ENCODE results near the gene TP53TG5.
A peak's percentile ranks its signal among the peaks of the same experiment; 100 is the strongest.

The TP53TG5 gene

DNA sequence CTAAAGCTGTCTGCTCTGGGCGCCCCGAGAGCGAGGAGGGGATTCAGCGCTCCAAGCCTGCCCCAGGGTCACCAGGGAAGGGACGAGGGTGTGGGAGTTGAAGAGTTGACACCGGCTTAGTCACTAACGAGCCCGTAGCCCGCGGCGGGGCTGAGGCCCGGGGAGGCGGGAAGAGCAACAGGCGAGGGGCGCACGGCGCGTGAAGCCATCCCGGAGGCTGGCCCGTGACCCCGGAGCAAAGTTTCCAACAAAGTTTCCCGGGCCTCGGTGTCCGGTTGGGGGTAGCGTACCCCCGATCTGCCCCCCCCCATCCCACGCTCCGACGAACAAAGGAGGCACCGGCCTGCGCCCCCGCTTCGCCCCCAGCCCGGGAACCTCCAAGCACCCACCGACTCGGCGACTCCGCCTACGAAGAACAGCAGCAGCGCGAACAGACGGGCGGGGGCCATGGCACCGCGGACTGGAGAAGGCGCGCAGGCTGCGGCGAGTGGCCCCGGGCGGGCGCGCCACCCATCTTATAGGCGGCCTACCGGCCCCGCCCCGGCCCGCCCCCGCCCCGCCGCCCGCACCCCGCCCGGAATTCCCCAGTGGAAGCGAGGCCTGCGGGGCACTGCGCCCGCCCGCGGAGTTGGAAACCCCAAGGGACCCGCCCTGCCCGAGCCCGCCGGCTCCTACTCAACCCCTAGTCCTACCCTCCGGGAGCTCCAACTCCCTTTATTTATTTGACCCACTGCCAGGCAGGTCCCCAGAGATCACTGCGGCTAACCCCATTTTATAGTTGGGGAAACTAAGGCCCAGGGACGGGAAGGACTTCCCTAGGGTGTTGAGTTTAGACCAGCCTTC is 30.0 kb downstream of the TP53TG5 start, which contains the start of gene SDC4:
TSS of gene SDC4 (minus strand) at position 489 of the 843 bp plus-strand sequence. CDS start at position 449, 40 bp downstream.
- H3K4me3 ChIP-seq (ENCODE audit: low read depth, low read length), result peak within 1 kb of the TSS; percentile 80

DNA sequence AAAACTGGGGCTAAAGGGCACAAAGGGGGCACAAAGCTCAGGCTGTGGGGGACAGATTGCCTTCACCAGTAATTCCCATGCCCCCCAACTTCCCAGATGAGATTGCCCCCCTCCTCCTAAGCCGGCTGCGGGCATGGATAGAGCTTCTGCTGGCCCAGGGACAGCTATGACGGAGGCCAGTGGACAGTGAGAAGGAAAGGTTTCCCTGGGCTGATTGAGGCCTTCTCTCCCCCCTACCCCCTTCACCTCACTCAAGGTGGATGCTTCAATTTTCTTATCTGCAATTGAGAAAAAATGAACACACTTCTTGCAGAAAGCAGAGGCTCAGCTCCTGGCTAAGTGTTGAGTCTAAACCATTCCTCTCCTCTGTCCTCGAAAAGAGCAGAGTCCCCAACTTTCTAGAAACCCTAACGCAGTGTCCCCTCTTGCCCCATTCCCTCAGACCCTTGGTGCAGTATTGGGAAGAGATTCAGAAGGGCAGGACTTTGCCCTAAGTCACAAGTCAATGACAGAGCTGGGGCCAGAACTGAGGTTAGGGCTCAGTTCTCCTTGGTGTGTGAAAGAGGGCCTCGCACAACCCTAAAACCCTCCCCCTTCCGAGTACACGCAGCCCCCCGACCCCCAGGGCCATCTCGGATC is 30.7 kb downstream of the TP53TG5 start:
- H3K4me3 ChIP-seq (ENCODE audit: low read depth, low read length), result peak overlapping the region; percentile 80

DNA sequence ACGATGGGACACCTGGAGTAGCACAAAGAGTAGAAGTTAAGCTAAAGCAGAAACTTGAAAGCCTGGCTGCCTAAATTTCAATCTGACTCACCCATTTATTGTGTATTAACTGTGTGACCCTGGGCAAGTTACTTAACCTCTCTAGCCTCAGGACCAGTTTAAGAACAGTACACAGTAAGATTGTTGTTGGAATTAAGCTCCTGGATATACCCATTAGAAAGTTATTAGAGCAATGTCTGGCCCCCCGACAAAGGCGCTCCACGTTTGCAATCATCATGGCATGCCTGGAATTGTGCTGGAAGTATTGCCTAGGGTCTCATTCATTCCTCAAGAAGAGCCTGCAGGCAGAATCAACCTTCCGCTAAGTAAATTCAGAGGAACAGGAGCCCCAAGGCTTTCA is 31.3 kb downstream of the TP53TG5 start:
- H3K4me3 ChIP-seq (ENCODE audit: low read depth, low read length), result peak overlapping the region; percentile 80

DNA sequence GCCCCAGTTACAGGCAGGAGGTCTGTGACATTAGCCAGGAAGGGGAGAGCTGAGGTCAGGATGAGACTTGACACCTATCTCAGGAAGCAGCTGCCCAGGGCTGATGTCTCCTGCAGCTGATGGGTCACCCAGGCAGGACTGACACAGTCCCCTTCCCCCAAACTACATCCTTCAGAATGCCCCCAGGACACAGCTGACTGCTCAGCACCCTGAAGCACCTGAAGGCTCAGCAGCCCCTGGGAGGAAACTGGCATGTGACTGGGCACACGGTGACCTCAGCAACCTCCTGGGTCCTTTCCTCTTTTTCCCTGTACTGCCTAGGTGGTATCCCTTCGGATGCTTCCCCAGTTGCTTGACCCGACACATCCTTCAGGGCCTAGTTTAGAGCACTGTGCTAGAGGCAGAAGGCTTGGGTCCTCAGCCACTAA is 31.8 kb downstream of the TP53TG5 start:
- no peak overlapping the region for H3K4me3 ChIP-seq (ENCODE audit: low read depth, low read length)

DNA sequence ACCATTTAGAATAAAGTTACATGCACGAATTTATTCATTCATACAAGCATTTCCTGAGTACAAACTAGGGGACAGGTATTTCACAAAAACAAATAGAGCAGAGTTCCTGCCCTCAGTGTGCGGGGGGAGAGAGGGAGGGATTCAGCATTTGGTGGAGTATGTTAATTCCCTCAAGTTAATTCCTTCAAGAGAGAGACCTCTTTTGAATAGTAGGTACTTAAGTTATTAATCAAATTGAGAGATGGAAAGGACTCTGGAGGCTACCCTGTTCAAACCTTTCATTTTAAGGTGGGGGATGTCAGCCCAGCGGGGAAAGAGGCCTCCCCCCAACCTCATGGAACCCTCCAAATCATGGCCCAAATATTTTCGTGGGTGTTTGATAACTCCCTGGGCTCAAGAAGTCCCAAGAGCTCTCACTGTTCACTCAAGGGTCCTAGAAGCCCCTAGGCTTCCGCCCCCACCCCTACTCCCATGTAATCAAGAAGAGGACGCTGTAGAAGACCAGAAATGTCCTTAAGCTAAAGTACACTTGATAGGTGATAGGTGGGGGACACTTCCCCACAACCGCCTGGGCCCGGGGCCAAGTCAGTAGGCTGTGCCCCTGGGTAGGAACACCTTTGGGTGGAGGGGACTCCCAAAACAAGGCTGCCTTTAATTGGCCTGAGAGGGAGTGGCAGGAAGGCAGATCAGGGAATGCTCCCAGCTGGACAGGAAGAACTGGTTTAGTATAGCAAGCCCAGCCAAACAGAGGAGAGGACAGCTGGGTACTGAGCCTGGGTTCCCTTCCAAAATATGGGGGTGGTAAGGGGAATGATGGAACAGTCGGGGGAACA is 32.8 kb downstream of the TP53TG5 start:
- no peak overlapping the region for H3K4me3 ChIP-seq (ENCODE audit: low read depth, low read length)

DNA sequence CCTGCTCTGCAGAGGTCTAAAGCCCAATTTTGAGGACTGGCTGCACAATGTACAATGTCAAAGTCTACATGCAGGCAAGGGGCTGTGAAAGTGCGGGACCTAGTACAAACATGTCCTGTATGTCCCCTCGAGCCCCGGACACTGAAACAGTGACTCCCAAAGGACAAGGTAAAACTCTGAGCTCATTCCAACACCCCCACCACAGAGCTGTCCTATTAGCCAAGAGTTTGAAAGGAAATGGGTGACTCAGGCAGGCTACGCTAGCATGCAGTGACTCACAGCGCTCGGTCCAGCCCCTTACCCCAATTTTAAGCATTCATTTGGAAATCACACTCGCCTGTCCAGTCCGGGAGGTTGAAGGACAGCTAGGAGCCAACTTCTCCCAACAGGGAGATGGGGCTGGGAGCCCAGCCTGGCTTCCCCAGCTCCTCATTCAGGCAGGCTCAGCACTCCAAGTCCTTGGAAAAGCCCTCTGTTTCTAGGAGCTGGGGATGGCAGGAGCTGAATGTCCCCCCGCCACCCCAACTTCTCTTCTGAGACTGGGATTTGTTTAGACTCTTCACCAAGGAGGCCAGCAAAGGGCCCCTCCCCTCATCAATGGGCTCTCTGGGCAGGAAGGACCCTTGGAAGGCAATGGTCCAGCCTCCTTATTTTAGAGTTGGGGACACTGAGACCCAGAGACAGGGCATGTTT is 33.8 kb downstream of the TP53TG5 start:
- H3K4me3 ChIP-seq (ENCODE audit: low read depth, low read length), result no peak overlapping the region

DNA sequence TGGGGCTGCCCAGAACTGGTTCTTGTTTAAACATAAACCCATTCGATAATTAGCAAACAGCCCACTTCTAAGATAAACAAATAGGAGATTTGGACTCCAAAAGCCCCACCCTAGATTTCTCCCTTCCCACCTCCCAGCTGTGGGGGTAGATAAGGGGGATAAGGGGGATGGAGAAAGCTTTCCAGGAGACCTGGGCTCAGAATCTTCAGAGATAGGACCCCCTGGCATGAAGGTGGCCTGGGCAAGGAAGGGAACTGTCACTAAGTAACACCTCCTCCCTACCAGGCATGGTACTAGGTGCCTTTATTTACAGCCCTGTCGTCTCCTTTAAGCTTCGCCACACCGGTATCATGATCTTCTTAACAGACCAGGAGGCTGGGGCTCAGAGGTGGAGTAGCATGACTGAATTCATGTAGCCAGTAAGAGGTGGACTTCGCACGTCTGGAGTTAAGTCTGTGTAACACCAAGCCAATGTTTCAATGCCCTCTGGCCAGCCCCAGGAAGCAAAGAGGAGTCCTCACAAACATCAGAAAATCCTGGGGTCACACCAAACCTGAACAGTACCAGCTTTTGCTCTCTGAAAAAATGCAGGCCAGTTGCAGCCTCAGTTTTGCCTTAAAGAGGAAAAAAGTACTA is 34.5 kb downstream of the TP53TG5 start:
- no peak overlapping the region for H3K4me3 ChIP-seq (ENCODE audit: low read depth, low read length)

DNA sequence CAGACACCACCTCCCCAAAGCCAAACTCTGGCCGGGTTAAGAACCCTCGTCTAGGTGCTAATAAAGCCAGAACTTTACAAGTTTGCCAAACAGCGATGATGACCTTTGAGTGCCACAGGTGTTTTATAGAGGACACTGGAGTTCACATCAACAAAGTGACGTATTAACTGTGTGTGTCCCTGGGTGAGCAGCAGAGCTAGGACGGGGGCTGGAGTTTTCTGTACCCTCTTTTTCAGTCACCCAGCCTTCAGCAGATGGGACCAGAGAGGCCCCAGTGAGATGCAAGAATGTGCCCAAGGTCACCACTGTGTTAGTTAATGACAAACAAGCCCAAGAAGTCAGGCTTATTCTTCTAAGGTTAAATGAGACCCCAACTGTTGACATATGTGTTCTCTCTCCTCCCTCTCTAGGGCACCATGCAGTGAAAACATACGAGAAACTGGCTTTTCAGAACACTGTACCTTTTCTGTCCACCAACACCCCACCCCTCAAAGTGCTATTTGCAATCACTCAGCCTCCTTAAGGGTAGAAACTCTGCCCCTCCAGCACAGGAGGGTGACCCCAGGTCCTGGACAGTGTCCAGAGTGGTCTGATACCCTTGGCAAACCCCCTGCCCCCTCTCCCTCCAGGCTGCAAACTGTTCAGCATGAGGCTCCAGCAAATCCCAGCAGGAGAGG is 35.1 kb downstream of the TP53TG5 start:
- H3K4me3 ChIP-seq (ENCODE audit: low read depth, low read length), result no peak overlapping the region

DNA sequence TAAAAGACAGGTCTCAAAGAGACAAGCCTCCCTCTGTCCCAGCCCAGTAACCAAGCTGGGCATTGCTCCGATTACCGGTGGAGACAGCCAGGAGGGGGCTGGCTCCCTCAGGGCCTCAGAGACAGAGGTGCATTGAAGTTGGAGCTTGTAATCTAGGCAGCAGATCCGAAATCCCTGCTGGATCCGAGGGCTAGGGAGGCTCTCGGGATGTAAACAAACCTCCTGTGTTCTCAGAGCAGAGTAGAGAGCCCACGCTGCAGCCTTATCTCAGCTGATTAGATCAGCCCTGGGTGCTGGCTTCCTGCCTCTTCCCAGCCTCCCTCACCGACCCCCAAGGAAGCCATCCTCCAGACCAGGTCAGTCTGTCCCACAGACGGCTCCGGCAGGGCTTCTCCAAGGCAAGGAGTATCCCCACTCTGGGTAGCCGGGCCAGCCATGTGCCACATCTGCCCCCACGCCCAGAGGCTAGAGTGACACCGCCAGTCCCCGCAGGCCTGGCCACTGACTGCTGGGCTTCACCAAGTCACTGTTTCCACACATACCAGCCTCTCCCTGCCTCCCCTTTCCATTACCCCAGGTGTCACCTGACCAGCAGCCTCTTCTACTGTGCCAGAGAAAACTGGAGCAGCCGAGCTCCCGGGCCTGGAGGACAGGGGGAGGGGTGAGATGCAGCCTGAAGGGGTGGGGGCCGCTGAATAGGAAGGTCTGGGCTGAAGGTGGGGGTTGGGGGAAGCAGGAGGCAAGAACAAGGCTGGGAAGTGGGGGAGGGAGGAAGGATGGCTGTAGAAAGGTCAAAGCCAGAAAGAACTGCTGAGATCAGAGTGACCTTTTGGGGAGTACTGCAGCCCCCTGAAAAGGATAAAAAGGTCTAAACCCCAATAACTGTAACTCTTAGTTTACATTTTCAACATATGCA is 35.9 kb downstream of the TP53TG5 start:
- no peak overlapping the region for H3K4me3 ChIP-seq (ENCODE audit: low read depth, low read length)

DNA sequence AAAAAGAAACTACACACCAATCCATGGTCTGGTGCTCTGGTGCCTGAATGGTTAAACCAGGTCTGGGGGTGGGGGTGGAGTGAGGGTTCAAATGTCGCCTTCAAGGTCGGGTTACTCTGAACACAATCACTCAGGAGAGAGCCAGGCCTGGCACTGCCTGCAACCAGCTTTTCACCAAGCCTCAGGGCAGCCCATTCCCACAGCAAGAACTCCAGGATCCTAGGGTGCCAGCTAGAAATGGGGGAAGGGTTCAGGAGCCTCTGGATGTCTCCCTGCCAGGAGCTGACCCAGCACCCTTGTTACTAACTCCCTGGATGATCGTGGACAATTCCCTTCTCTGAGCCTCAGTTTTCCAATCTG is 36.6 kb downstream of the TP53TG5 start:
- H3K4me3 ChIP-seq (ENCODE audit: low read depth, low read length), result no peak overlapping the region

DNA sequence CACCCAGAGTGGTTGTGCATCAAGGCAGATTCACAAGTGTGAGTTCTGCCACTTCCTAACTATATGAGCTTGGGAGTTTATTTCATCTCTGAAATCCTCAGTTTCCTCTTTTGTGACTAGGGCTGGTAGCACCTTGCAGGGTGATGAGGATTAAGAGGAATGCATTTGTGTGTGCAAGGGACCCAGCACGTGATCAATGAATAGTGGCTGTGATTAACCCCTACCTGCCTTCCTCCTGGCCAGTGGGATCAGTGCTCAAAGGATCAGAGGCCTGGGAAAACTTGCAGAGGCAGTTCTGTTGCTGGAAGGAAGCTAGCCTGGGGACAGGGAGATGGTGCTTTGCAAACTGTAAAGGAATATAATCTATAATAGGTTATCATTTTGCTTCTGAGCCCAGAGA is 37.2 kb downstream of the TP53TG5 start:
- H3K4me3 ChIP-seq (ENCODE audit: low read depth, low read length), result no peak overlapping the region

DNA sequence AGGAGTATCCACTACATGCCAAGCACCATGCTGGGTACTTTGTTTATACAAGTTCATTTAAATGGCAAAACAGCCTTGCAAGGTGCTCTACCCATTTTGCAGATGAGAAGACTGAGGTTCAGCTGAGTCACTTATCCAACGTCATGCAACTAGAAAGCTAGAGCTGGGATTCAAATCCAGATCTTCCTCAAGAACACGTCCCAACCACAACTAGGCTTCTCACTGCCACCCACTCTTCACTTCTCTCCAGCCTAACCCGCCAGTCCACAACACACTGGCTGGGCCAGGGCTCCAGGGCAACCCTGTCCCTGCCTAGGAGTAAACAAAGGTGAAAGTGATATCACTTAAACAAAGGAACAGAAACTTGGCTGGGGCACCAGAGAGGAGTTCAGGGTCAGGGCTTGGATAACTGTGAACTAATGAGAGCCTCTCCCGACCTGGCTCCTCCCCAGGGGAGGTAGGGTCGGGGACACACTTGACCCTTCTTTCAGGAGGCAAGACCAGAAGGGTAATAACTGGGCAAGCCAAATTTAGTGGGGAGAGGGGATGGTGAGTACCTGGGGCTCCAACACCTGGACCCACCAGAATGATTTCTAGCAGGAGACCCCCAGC is 37.8 kb downstream of the TP53TG5 start:
- H3K4me3 ChIP-seq (ENCODE audit: low read depth, low read length), result no peak overlapping the region

DNA sequence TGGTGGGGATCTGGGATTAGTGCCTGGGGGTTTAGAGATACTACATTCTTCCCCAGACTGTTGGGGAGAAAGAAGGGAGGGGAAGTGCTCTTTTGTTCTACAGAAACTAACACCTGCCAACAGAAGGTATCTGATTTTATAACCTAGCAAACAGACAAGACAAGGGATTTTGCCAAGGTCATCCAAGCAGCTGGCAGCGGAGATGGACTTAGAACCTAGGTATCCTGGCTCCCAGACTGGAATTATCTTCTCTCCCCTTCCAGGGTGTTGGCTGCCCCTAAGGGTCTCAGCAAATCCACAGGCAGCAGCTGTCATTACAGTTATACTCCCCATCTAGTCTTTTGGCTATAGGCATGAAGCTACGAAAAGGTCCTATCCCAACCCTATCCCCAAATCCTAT is 38.3 kb downstream of the TP53TG5 start:
- H3K4me3 ChIP-seq (ENCODE audit: low read depth, low read length), result no peak overlapping the region

DNA sequence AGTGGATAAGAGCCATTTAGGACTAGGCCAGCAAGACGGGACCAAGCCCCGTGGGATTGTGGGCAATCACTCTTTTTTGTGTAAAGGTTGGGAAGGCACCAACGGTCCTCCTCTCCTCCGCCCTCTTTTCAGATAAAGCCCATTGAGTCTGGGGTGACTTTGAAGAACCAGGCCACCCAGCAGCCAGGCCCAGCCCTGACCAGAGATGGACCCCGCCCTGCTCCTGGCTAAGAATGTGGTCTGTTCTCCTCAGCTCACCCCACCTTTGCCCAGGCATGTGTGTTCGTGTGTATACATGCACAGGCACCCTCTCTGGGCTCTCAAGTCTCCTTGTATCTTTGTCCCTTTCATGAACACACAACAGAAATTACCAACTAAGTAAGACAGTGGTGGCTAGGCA is 39.0 kb downstream of the TP53TG5 start:
- H3K4me3 ChIP-seq (ENCODE audit: low read depth, low read length), result no peak overlapping the region

DNA sequence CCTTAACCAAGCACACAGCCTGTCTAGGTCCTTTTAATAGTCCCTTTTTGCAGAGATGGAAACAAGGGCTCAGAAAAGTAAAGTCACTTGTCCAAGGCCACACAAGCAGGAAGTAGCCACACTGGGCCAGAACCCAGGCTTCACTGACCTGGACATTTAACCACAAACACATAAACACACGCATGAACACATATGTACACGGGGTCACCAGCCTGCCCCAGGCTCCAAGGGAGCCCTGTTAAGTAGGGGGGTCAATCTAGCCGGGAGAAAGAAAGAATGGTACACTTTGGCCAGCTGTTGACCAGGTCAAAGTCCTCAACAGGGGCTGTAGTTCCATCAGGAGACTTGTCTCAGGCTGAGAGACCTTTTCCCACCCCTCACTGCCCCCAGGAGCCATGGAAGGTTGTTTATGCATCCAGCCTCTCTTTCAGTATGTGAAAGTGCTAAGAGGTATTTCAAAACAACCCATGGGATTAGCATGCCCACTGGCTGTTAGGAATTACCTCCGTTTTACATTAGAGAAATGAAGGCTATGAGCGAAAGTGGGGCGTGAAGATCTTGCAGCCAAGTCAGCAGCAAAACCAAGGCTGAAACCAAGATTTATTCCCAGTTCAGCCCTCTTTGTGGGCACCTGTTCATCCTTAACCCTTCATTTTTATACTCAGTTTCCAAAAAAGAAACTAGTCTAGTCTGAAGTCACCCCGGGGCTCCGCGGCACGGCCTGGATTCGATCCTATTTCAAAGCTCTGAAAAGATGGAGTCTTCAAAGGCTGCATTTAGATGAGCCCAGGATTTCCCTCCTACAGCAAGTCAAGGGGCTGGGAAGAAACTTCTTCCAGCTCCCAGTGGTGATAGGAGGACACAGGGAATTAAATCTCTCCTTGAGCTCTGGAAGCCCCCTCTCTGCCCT is 39.7 kb downstream of the TP53TG5 start:
- no peak overlapping the region for H3K4me3 ChIP-seq (ENCODE audit: low read depth, low read length)

DNA sequence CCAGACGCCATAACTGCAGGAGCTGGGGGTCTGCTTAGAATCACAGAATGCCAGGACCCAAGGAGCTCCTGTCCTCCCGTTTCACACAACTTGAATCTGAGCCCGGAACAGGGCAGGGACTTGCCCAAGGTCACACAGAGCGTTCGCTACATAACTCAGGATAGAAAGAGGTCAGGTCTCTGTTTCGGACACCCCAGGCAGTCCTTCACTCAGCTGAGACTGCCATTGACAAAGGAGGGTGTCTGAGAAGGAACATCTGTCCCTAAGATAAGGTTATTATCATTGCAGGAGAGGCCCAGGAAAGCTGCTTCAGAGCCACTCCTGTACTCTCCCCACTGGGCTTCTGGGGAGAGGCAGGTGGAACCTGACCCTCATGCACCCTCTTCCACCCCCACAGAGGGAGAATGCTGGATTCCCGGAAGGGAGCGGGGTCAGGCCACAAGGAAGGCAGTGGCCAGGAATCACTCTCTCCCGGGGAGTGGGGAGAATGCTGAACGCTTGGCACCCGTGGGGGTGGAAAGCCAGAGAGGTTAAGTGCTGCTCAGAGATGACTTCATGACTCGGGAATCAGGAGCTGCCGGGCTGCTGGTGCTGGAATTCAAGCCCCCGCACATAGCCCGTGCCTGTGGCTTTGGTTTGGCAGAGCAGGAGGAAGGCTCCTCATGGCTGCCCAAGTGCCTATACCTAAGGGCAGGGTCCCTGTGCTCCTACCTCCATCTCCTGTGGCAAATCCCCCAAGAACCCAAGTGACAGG is 40.6 kb downstream of the TP53TG5 start:
- no peak overlapping the region for H3K4me3 ChIP-seq (ENCODE audit: low read depth, low read length)
